A549 (cell line): ENCODE results near the gene PES1.

Experiments
- EP300 ChIP-seq, 2 experiments: fragments of >200 bp; sonication (Bioruptor Twin); formaldehyde crosslinking; IDR thresholded peaks; 2 replicates in 1 of 2; 3 replicates in 1 of 2; pipeline ENCODE4 v1.6.1; 2016 to 2017
- NR3C1 ChIP-seq: fragments of >200 bp; sonication (Bioruptor Twin); formaldehyde crosslinking; IDR thresholded peaks from 3 replicates; pipeline ENCODE4 v1.6.1; 2017
- PBX3 ChIP-seq: IDR thresholded peaks from 2 replicates; pipeline ENCODE4 v1.6.1; 2012
- TF ChIP-seq, protein P1 (sequence below): fragments of >200 bp; sonication (Bioruptor Twin); formaldehyde crosslinking; IDR thresholded peaks from 3 replicates; pipeline ENCODE4 v1.5.1; 2016
- TF ChIP-seq, protein P2 (sequence below): fragments of 200-600 bp; sonication (generic); IDR thresholded peaks from 2 replicates; pipeline ENCODE4 v1.6.1; 2016; ENCODE audit warnings: antibody characterized with exemption, mild to moderate bottlenecking, moderate library complexity

DNA sequence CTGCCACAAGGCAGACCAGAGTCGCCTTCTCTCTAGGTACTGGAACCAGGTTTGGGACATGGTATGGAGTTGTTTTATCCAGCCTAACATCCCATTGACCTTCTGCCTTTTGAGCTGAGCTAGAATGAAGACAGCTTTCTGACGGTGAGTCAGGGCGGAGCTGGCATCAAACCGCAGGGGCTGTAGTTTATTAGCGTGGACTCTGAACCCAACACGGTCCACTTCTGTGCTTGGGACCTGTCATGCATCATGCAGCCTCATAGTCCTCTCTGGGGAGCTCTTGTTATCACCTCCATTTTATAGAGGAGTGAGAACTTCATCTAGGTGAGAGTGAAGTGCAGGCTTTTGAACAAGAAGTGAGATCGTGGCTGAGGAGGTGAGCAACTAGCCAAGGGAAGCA is 25.6 kb downstream of the PES1 start:
- TF ChIP-seq, protein P1, sequence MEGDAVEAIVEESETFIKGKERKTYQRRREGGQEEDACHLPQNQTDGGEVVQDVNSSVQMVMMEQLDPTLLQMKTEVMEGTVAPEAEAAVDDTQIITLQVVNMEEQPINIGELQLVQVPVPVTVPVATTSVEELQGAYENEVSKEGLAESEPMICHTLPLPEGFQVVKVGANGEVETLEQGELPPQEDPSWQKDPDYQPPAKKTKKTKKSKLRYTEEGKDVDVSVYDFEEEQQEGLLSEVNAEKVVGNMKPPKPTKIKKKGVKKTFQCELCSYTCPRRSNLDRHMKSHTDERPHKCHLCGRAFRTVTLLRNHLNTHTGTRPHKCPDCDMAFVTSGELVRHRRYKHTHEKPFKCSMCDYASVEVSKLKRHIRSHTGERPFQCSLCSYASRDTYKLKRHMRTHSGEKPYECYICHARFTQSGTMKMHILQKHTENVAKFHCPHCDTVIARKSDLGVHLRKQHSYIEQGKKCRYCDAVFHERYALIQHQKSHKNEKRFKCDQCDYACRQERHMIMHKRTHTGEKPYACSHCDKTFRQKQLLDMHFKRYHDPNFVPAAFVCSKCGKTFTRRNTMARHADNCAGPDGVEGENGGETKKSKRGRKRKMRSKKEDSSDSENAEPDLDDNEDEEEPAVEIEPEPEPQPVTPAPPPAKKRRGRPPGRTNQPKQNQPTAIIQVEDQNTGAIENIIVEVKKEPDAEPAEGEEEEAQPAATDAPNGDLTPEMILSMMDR: no peak
- TF ChIP-seq, protein P2, sequence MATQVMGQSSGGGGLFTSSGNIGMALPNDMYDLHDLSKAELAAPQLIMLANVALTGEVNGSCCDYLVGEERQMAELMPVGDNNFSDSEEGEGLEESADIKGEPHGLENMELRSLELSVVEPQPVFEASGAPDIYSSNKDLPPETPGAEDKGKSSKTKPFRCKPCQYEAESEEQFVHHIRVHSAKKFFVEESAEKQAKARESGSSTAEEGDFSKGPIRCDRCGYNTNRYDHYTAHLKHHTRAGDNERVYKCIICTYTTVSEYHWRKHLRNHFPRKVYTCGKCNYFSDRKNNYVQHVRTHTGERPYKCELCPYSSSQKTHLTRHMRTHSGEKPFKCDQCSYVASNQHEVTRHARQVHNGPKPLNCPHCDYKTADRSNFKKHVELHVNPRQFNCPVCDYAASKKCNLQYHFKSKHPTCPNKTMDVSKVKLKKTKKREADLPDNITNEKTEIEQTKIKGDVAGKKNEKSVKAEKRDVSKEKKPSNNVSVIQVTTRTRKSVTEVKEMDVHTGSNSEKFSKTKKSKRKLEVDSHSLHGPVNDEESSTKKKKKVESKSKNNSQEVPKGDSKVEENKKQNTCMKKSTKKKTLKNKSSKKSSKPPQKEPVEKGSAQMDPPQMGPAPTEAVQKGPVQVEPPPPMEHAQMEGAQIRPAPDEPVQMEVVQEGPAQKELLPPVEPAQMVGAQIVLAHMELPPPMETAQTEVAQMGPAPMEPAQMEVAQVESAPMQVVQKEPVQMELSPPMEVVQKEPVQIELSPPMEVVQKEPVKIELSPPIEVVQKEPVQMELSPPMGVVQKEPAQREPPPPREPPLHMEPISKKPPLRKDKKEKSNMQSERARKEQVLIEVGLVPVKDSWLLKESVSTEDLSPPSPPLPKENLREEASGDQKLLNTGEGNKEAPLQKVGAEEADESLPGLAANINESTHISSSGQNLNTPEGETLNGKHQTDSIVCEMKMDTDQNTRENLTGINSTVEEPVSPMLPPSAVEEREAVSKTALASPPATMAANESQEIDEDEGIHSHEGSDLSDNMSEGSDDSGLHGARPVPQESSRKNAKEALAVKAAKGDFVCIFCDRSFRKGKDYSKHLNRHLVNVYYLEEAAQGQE: no peak
- TF ChIP-seq PBX3 (no peak), NR3C1 (no peak), EP300 (IDR thresholded peaks at IDR 0.05) (no peak)
